GM10248 (cell line): ENCODE results near the gene CNTRL.

Experiments
- CTCF ChIA-PET: fragments of 300-600 bp; sonication (Branson Sonifier 250); formaldehyde crosslinking; extraction: SDS; loops from one replicate; lab custom pipeline; 2021; ENCODE audit warnings: antibody characterized with exemption; lab: Yijun Ruan, JAX
- POLR2A ChIA-PET: fragments of 350-650 bp; sonication (Branson Sonifier 250); formaldehyde crosslinking; extraction: SDS; loops from one replicate; lab custom pipeline; 2020; ENCODE audit warnings: antibody characterized with exemption; lab: Yijun Ruan, JAX
- DNase-seq: peaks from one replicate; pipeline ENCODE4 v3.0.0; 2012; ENCODE audit errors: extremely low spot score
- TF ChIP-seq, protein P1 (sequence below): IDR thresholded peaks from 2 replicates; pipeline ENCODE4 v1.5.1; 2012; ENCODE audit warnings: mild to moderate bottlenecking, low read depth; ENCODE audit errors: extremely low read depth, missing control alignments, control extremely low read depth

Gene CNTRL

DNA sequence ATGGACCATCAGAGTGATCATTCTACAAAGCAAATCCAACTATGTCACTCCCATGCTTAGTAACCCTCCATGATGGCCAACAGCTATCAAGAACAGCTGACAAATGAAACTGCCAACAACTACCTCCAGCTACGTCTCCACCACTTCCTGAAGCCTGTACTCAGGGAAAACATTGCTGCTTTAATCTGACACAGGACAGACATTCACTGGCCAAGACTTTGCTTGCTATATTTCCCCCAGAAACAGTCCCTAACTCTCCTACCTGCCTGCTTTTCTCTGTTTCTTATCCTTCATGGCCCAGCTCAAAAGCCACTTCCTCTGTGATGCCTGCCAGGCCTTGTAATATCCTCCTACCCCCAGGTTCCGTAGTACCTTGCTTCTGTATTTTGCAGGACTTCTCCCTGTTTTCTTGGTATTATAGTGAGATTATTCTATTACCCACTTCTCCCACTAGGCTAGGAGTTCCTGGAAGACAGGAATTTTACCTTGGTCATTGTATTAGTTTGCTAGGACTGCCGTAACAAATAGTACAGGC lies 141.6 kb downstream of the CNTRL start:
- POLR2A ChIA-PET = interaction anchor here (0.5 kb wide), 1 partner anchor 9 kb away, joined by 3 read pairs; no protein-coding TSS in a partner anchor
- CTCF ChIA-PET = interaction anchor here (0.8 to 6.5 kb wide), 8 partner anchors 10 to 186 kb away, joined by 3 to 66 read pairs (median 4); partner anchors contain the start of gene RAB14
- no peak for DNase-seq
- TF ChIP-seq, protein P1, sequence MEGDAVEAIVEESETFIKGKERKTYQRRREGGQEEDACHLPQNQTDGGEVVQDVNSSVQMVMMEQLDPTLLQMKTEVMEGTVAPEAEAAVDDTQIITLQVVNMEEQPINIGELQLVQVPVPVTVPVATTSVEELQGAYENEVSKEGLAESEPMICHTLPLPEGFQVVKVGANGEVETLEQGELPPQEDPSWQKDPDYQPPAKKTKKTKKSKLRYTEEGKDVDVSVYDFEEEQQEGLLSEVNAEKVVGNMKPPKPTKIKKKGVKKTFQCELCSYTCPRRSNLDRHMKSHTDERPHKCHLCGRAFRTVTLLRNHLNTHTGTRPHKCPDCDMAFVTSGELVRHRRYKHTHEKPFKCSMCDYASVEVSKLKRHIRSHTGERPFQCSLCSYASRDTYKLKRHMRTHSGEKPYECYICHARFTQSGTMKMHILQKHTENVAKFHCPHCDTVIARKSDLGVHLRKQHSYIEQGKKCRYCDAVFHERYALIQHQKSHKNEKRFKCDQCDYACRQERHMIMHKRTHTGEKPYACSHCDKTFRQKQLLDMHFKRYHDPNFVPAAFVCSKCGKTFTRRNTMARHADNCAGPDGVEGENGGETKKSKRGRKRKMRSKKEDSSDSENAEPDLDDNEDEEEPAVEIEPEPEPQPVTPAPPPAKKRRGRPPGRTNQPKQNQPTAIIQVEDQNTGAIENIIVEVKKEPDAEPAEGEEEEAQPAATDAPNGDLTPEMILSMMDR = no peak

DNA sequence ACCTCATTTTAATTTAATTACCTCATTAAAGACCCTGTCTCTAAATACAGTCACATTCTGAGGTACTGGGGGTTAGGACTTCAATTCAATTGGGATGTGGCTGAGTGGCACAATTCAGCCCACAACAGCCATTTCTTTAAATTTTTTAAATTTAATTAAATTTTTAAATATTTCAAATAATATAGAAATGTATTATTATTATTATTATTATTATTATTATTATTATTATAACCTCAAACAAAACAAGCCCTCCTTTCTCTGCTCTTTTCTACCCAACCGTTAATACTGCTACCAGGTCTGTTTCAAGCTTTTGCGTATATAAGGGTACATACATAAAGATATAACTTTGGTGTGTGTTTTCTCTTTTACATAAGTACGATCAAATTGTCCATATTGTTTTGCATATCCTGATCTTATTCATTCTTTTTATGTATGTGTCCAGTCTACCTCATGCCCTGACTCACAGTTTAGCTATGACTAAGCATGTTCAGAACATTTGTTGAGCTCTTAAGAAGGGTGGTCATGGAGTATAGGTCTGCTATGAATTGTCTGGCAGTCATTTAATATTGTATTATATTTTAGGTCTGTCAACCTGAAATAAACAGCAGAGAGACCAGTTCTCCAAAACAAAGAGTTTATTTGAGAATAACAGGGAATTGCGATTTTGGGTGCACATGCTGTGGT lies 143.0 kb downstream of the CNTRL start:
- ChIA-PET CTCF (interaction anchor here (0.7 to 1.7 kb wide), 10 partner anchors 8 to 132 kb away, joined by 3 to 6 read pairs (median 4); partner anchors contain the start of gene RAB14), POLR2A (interaction anchor here (0.7 kb wide), 1 partner anchor 52 kb away, joined by 3 read pairs; no protein-coding TSS in a partner anchor)
- TF ChIP-seq, protein P1 = no peak
- peak; percentile 66 for DNase-seq

DNA sequence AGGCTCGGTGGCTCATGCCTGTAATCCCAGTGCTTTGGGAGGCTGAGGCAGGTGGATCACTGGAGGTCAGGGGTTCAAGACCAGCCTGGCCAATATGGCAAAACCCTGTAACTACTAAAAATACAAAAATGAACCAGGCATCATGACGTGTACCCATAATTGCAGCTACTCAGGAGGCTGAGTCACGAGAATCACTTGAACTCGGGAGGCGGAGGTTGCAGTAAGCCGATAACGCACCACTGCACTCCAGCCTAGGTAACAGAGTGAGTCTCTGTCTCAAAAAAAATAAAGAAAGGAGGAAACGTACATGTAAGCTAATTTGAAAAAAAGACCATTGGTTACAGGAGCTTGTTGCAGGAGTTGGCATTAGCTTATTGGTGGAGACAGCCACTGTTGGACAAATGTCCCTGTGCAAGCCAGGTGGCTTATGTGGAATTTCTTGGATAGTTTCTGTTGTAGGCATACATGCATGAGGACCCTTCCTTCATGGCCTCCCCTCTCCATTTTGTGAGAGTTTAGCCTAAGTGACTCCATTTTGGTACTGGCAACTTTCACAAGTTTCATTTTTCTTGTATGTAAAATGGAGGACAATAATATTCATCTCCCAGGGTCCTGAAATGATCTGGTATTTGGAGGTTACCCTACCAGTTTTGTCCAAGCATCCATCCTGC lies 143.7 kb downstream of the CNTRL start:
- ChIA-PET POLR2A (interaction anchor here (0.7 kb wide), 1 partner anchor 51 kb away, joined by 3 read pairs; no protein-coding TSS in a partner anchor), CTCF (interaction anchor here (0.7 to 1.7 kb wide), 10 partner anchors 8 to 131 kb away, joined by 3 to 6 read pairs (median 4); partner anchors contain the start of gene RAB14)
- TF ChIP-seq, protein P1 = no peak
- no peak for DNase-seq

DNA sequence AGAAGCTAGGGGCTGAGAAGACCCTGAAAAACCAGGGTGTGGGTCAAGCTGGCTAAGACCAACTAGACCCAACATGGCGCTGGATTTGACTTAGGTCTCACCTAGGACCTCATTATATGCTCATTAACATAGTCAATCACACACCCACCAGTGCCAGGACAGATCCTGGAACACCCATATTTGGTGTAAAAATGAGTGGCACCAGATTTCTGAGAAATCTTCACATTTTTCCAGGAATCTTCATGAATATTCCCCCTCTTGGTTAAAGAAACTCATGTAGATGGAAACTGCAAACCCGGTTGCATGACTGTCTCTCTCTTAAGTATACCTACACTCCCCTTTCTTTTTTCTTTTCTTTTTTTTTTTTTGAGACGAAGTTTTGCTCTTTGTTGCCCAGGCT lies 144.8 kb downstream of the CNTRL start:
- TF ChIP-seq, protein P1 = no peak
- CTCF ChIA-PET = interaction anchor here (1.0 to 1.6 kb wide), 2 partner anchors 13 to 16 kb away, joined by 3 to 4 read pairs; no protein-coding TSS in a partner anchor
- no peak for DNase-seq
- POLR2A ChIA-PET = no interaction called here

DNA sequence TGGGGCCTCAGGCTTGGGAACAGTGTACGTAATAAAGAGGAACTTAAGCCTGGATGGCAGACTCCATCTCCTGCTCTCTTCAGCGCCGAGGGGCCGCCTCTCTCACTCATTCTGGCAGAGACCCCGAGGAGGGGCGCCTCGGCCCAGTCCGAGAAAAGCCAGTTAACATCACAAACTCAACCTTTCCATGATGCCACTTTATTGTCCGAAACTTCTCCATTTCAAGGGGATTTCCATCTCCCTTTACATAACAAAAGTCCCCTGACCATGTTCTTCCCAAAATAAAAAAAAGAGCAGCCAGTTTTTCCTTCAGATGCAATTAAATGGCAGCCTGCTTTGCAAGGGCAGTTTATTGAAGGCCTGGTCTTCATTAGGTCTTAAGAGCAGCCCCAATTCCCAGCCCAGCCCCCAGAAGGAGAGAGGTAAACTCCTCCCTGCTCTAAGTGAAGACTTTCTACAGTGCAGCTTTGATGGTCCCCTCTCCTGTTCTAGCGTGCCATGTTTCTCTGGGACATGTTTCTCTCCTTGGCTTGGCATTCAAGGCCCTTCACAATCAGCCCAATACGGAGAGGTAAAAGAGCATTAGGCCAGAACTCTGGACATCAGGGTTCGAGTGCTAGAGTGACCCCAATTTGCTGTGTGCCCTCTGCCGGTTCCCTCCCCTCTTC lies 146.4 kb downstream of the CNTRL start:
- POLR2A ChIA-PET = no interaction called here
- TF ChIP-seq, protein P1 = no peak
- CTCF ChIA-PET = interaction anchor here (1.0 to 2.0 kb wide), 3 partner anchors 7 to 14 kb away, joined by 4 read pairs; no protein-coding TSS in a partner anchor
- no peak for DNase-seq
